Bronchial epithelial cell (primary cell): Measurements from ENCODE around the gene NEK1. TPM values are rescaled to one million over a fixed set of nuclear protein-coding genes. Genes with fewer than 3 reads are reported as not detected.

Experiments
- DNase-seq: peaks from one replicate; pipeline ENCODE4 v3.0.0-alpha.2; 2010; ENCODE audit warnings: low read depth
- FAIRE-seq: peaks from 2 replicates; lab custom pipeline; 2011; peaks lifted over from hg19 to GRCh38; lab: Jason Lieb, UNC
- H3K27me3 ChIP-seq: 2 replicates; pipeline ENCODE4 v1.5.1; 2011; ENCODE audit warnings: low read length; ENCODE audit not compliant: control insufficient read depth, insufficient read depth
- H3K36me3 ChIP-seq: 2 replicates; pipeline ENCODE4 v1.5.1; 2011; ENCODE audit warnings: low read length; ENCODE audit not compliant: control insufficient read depth, insufficient read depth
- H3K4me3 ChIP-seq: 2 replicates; pipeline ENCODE4 v1.5.1; 2011; ENCODE audit warnings: mild to moderate bottlenecking, low read depth, low read length, control low read depth
- CTCF ChIP-seq: IDR thresholded peaks from 2 replicates; pipeline ENCODE4 v1.5.1; 2011; ENCODE audit warnings: mild to moderate bottlenecking, moderate library complexity, low read length, control low read depth, inconsistent platforms; ENCODE audit not compliant: insufficient read depth, severe bottlenecking
- total RNA-seq: library from RNA; depleted of rRNA; stranded (reverse); fragments of >200 nt; gene quantifications from 2 replicates; pipeline ENCODE4 v1.2.1, GENCODE V29; 2014

Gene NEK1
- total RNA-seq, 1 donor from 2014 or later, result 6.1 TPM

- TF ChIP-seq CTCF, result no peak
- no peak for FAIRE-seq
These were observed 235.0 kb downstream of the NEK1 start for GRCh38 chr4:169377367-169377766.

GRCh38 chr4:169376421-169376820 lies 236.0 kb downstream of the NEK1 start:
- Histone ChIP-seq H3K36me3 (no peaks in the 10 kb centered on the region), H3K27me3 (no peaks in the 10 kb centered on the region), H3K4me3 (no peak overlapping the region)
- no peak for DNase-seq
- no peak for FAIRE-seq
- no peak for TF ChIP-seq CTCF

More at GRCh38 chr4:169377367-169377766, 235.0 kb downstream of the NEK1 start:
- H3K4me3 ChIP-seq, result no peak overlapping the region
- no peaks in the 10 kb centered on the region for H3K27me3 ChIP-seq
- DNase-seq, result no peak
- no peaks in the 10 kb centered on the region for H3K36me3 ChIP-seq

- Histone ChIP-seq H3K36me3 (no peaks in the 10 kb centered on the region), H3K27me3 (no peaks in the 10 kb centered on the region), H3K4me3 (no peak overlapping the region)
- no peak for TF ChIP-seq CTCF
- no peak for DNase-seq
- FAIRE-seq, result no peak
These were observed 239.6 kb downstream of the NEK1 start for GRCh38 chr4:169372791-169373190.

GRCh38 chr4:169369634-169370033 lies 242.7 kb downstream of the NEK1 start:
- H3K36me3 ChIP-seq, result no peaks in the 10 kb centered on the region
- H3K27me3 ChIP-seq, result no peaks in the 10 kb centered on the region
- DNase-seq, result no peak
- TF ChIP-seq CTCF, result no peak
- no peak overlapping the region for H3K4me3 ChIP-seq
- FAIRE-seq, result no peak

- FAIRE-seq (no peak), DNase-seq (no peak)
- no peaks in the 10 kb centered on the region for H3K36me3 ChIP-seq
- no peaks in the 10 kb centered on the region for H3K27me3 ChIP-seq
- H3K4me3 ChIP-seq, result no peak overlapping the region
- TF ChIP-seq CTCF, result no peak
These were observed 244.6 kb downstream of the NEK1 start for GRCh38 chr4:169367826-169368225.

GRCh38 chr4:169366821-169367220 lies 245.6 kb downstream of the NEK1 start:
- no peak for DNase-seq
- FAIRE-seq, result no peak

More at GRCh38 chr4:169366821-169367220, 245.6 kb downstream of the NEK1 start:
- Histone ChIP-seq H3K36me3 (no peaks in the 10 kb centered on the region), H3K4me3 (no peak overlapping the region), H3K27me3 (no peaks in the 10 kb centered on the region)
- no peak for TF ChIP-seq CTCF
